A673 (cell line): ENCODE measurements around the gene MYLK2. TPM values are rescaled to one million over a fixed set of nuclear protein-coding genes. Genes with fewer than 3 reads are reported as not detected.

ENCODE experiments used
- BruUV-seq: library from RNA; stranded (reverse); fragments of 400-500 nt; replicated peaks from 2 replicates; lab custom pipeline; 2021; lab: Mats Ljungman, UMichigan
- CTCF ChIA-PET: fragments of 300-600 bp; sonication (Branson Sonifier 250); formaldehyde crosslinking; loops from one replicate; lab custom pipeline; 2022; ENCODE audit warnings: antibody characterized with exemption; lab: Charles Lee
- POLR2A ChIA-PET: fragments of 300-600 bp; sonication (Branson Sonifier 250); formaldehyde crosslinking; loops from one replicate; lab custom pipeline; 2022; ENCODE audit warnings: antibody characterized with exemption; ENCODE audit not compliant: low non-redundant PET; lab: Charles Lee
- DNase-seq: peaks from one replicate; pipeline ENCODE4 v3.0.0-alpha.2; 2015; ENCODE audit warnings: low spot score
- H3K27ac ChIP-seq: fragments of 200-600 bp; sonication (generic); 2 replicates; pipeline ENCODE4 v1.5.1; 2016; ENCODE audit warnings: mixed run types, low read depth, mild to moderate bottlenecking, mixed read lengths, antibody characterized with exemption, low read length; ENCODE audit not compliant: poor library complexity, severe bottlenecking
- H3K27me3 ChIP-seq: fragments of 200-600 bp; sonication (generic); replicated peaks from 2 replicates; pipeline ENCODE4 v1.6.1; 2017; ENCODE audit warnings: mixed run types, low read depth, mild to moderate bottlenecking, mixed read lengths, antibody characterized with exemption, low read length; ENCODE audit not compliant: insufficient read depth, poor library complexity
- H3K36me3 ChIP-seq: fragments of 200-600 bp; sonication (generic); 2 replicates; pipeline ENCODE4 v1.6.1; 2016; ENCODE audit warnings: mixed run types, mild to moderate bottlenecking, mixed read lengths, antibody characterized with exemption, low read length; ENCODE audit not compliant: insufficient read depth, poor library complexity, severe bottlenecking
- H3K4me1 ChIP-seq: fragments of 200-600 bp; sonication (generic); 2 replicates; pipeline ENCODE4 v1.6.1; 2017; ENCODE audit warnings: mixed run types, mild to moderate bottlenecking, mixed read lengths, antibody characterized with exemption, low read length; ENCODE audit not compliant: insufficient read depth, poor library complexity, severe bottlenecking
- H3K4me3 ChIP-seq: fragments of 200-600 bp; sonication (generic); 2 replicates; pipeline ENCODE4 v1.5.1; 2016; ENCODE audit warnings: low read depth, mixed run types, mild to moderate bottlenecking, mixed read lengths, low read length; ENCODE audit not compliant: poor library complexity, severe bottlenecking
- H3K9me3 ChIP-seq: fragments of 200-600 bp; sonication (generic); 2 replicates; pipeline ENCODE4 v1.6.1; 2016; ENCODE audit warnings: mixed run types, low read depth, mild to moderate bottlenecking, mixed read lengths, antibody characterized with exemption, low read length; ENCODE audit not compliant: poor library complexity, severe bottlenecking
- EZH2 ChIP-seq: fragments of 200-600 bp; sonication (generic); IDR thresholded peaks from 2 replicates; pipeline ENCODE4 v1.6.1; 2017; ENCODE audit warnings: borderline replicate concordance, low read depth, mild to moderate bottlenecking, mixed read lengths, antibody characterized with exemption, low read length; ENCODE audit not compliant: poor library complexity, severe bottlenecking
- intact Hi-C: fragments of 100-400 bp; cut with micrococcal nuclease; formaldehyde crosslinking; loops from one replicate; pipeline ENCODE4 v1.10.0; 2022; ENCODE audit not compliant: unreplicated experiment
- total RNA-seq: library from RNA; stranded (reverse); gene quantifications from 2 replicates; pipeline ENCODE4 v1.2.3, GENCODE V29; 2021
- TF ChIP-seq, protein P1 (sequence below): fragments of 300-800, 200-600 bp; sonication (generic); conservative IDR thresholded peaks from 2 replicates; pipeline ENCODE4 v1.5.1; 2017; ENCODE audit warnings: low read depth, mild to moderate bottlenecking, antibody characterized with exemption, low read length, moderate library complexity, mixed read lengths

Gene MYLK2
- total RNA-seq, 1 experiment from 2014 or later = 1.3 TPM

DNA sequence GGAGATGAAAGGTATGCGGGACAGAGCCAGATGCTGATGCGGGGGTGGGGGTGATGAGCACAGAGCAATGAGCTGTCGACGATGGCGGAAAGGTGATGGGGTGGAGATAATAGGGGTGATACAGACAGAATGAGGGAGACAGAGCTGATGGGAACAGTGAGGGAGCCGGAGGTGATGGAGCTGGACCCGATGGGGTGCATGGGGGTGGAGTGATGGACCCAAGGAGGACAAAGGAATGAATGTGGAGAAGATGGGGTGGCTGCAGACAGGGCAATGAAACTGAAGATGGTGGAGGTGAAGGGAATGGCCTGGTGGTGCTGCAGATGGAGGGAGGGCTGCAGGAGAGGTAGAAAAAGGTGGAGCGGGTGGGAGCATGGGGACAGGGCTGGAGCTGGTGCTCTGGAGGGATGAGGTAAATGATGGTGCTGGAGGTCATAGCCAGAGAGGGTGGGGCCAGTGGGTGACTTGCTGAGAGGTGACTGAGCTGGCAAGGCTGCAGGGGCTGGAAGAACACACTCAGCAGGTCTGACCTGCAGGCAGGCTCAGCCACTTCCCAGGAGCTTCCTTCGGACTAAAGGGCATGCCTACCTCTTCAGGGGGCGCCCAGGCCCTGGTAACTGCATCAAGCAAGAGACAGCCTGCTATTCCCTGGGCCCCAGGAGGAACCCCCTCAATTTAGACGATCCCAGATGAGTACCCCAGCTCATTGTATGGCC is 32.2 kb downstream of the MYLK2 start:
- DNase-seq = no peak
- no peaks in the 10 kb centered on the region for H3K36me3 ChIP-seq
- no peaks in the 10 kb centered on the region for H3K4me1 ChIP-seq
- POLR2A ChIA-PET = no interaction called here
- no peak for TF ChIP-seq EZH2
- TF ChIP-seq, protein P1, sequence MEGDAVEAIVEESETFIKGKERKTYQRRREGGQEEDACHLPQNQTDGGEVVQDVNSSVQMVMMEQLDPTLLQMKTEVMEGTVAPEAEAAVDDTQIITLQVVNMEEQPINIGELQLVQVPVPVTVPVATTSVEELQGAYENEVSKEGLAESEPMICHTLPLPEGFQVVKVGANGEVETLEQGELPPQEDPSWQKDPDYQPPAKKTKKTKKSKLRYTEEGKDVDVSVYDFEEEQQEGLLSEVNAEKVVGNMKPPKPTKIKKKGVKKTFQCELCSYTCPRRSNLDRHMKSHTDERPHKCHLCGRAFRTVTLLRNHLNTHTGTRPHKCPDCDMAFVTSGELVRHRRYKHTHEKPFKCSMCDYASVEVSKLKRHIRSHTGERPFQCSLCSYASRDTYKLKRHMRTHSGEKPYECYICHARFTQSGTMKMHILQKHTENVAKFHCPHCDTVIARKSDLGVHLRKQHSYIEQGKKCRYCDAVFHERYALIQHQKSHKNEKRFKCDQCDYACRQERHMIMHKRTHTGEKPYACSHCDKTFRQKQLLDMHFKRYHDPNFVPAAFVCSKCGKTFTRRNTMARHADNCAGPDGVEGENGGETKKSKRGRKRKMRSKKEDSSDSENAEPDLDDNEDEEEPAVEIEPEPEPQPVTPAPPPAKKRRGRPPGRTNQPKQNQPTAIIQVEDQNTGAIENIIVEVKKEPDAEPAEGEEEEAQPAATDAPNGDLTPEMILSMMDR = no peak
- peaks cover 42% of the 10 kb centered on the region for H3K27me3 ChIP-seq
- no peak overlapping the region for H3K4me3 ChIP-seq
- BruUV-seq = no TSS peak
- H3K9me3 ChIP-seq = no peaks in the 10 kb centered on the region
- CTCF ChIA-PET = no interaction called here
- intact Hi-C loops = no loop called here
- no peak overlapping the region for H3K27ac ChIP-seq

- intact Hi-C loops = loop anchor here (2.0 kb wide), 1 partner anchor 237 kb away; no protein-coding TSS in a partner anchor
- POLR2A ChIA-PET = interaction anchor here (0.6 kb wide), 2 partner anchors 24 to 98 kb away, joined by 6 to 7 read pairs; partner anchors contain the start of gene PDRG1
- peaks cover 52% of the 10 kb centered on the region for H3K27me3 ChIP-seq
Observed at GRCh38 chr20:31853481-31853880, 34.3 kb downstream of the MYLK2 start.

GRCh38 chr20:31856516-31856915 is 37.4 kb downstream of the MYLK2 start:
- CTCF ChIA-PET = no interaction called here
- Histone ChIP-seq H3K4me3 (no peak overlapping the region), H3K4me1 (peaks cover under 1% of the 10 kb centered on the region), H3K27me3 (peaks cover 56% of the 10 kb centered on the region), H3K27ac (no peak overlapping the region), H3K9me3 (no peaks in the 10 kb centered on the region), H3K36me3 (no peaks in the 10 kb centered on the region)
- no peak for DNase-seq
- POLR2A ChIA-PET = no interaction called here
- intact Hi-C loops = no loop called here
- BruUV-seq = no TSS peak
- TF ChIP-seq, protein P1 = no peak
- no peak for TF ChIP-seq EZH2

More at GRCh38 chr20:31853481-31853880, 34.3 kb downstream of the MYLK2 start:
- CTCF ChIA-PET = interaction anchor here (0.6 to 1.3 kb wide), 10 partner anchors 11 to 1396 kb away, joined by 3 to 20 read pairs (median 4); partner anchors contain the start of gene PDRG1
- no peaks in the 10 kb centered on the region for H3K4me1 ChIP-seq
- no peaks in the 10 kb centered on the region for H3K9me3 ChIP-seq
- no TSS peak for BruUV-seq
- no peak overlapping the region for H3K4me3 ChIP-seq
- H3K27ac ChIP-seq = no peak overlapping the region
- H3K36me3 ChIP-seq = no peaks in the 10 kb centered on the region
- DNase-seq = no peak
- TF ChIP-seq, protein P1 = no peak
- no peak for TF ChIP-seq EZH2
